GM23338 (cell line): Measurements from ENCODE around the gene BICDL2. TPM values are rescaled to one million over a fixed set of nuclear protein-coding genes. Genes with fewer than 3 reads are reported as not detected.
A peak's percentile ranks its signal among the peaks of the same experiment; 100 is the strongest.

Experiments
- ATAC-seq: fragments of 200-7000 bp; cut with Tn5 transposase; 3 replicates; pipeline ENCODE4 v1.9.1; 2020
- DNase-seq: peaks from one replicate; pipeline ENCODE4 v3.0.0-alpha.2; 2015; ENCODE audit warnings: low spot score
- H2AFZ ChIP-seq: fragments of 200-600 bp; sonication (generic); 2 replicates; pipeline ENCODE4 v1.8.0; 2016; ENCODE audit warnings: antibody characterized with exemption, mild to moderate bottlenecking, moderate library complexity
- H3F3A ChIP-seq: fragments of 200-600 bp; sonication (generic); replicated peaks from 2 replicates; pipeline ENCODE4 v1.8.0; 2017; ENCODE audit warnings: antibody characterized with exemption, mixed run types, low read depth
- H3K27ac ChIP-seq: fragments of 200-600 bp; sonication (generic); 2 replicates; pipeline ENCODE4 v1.6.1; 2016; ENCODE audit warnings: low read depth
- H3K27me3 ChIP-seq: fragments of 200-600 bp; sonication (generic); 2 replicates; pipeline ENCODE4 v1.8.0; 2016; ENCODE audit warnings: mild to moderate bottlenecking, mixed run types, moderate library complexity; ENCODE audit not compliant: insufficient read depth
- H3K36me3 ChIP-seq: fragments of 200-600 bp; sonication (generic); 2 replicates; pipeline ENCODE4 v1.8.0; 2016; ENCODE audit warnings: mild to moderate bottlenecking; ENCODE audit not compliant: insufficient read depth
- H3K4me1 ChIP-seq: fragments of 200-600 bp; sonication (generic); 2 replicates; pipeline ENCODE4 v1.8.0; 2016; ENCODE audit warnings: mild to moderate bottlenecking, moderate library complexity; ENCODE audit not compliant: insufficient read depth
- H3K4me2 ChIP-seq: fragments of 200-600 bp; sonication (generic); 2 replicates; pipeline ENCODE4 v1.7.1; 2017; ENCODE audit warnings: mixed run types
- H3K4me3 ChIP-seq: fragments of 200-600 bp; sonication (generic); 2 replicates; pipeline ENCODE4 v1.6.1; 2016; ENCODE audit warnings: mixed run types
- H3K79me2 ChIP-seq: fragments of 200-600 bp; sonication (generic); replicated peaks from 2 replicates; pipeline ENCODE4 v1.8.0; 2017; ENCODE audit warnings: mild to moderate bottlenecking; ENCODE audit not compliant: insufficient read depth
- H3K9me2 ChIP-seq: fragments of 200-600 bp; sonication (generic); 2 replicates; pipeline ENCODE4 v1.8.0; 2017; ENCODE audit not compliant: insufficient read depth
- H4K20me1 ChIP-seq: fragments of 200-600 bp; sonication (generic); replicated peaks from 2 replicates; pipeline ENCODE4 v1.8.0; 2017; ENCODE audit warnings: mild to moderate bottlenecking; ENCODE audit not compliant: insufficient read depth
- H3K27ac Mint-ChIP-seq: 2 replicates; pipeline ENCODE4 v1.8.0; 2020; ENCODE audit warnings: inconsistent platforms, mild to moderate bottlenecking, moderate library complexity, mixed read lengths
- H3K27me3 Mint-ChIP-seq: 3 replicates; pipeline ENCODE4 v1.8.0; 2022; ENCODE audit warnings: low read depth, mild to moderate bottlenecking, moderate library complexity, mixed read lengths, inconsistent platforms; ENCODE audit not compliant: insufficient read depth, poor library complexity
- H3K36me3 Mint-ChIP-seq: 3 replicates; pipeline ENCODE4 v1.8.0; 2021; ENCODE audit warnings: low read depth, mild to moderate bottlenecking, inconsistent platforms, moderate library complexity, mixed read lengths
- H3K4me1 Mint-ChIP-seq: 3 replicates; pipeline ENCODE4 v1.8.0; 2020; ENCODE audit warnings: mild to moderate bottlenecking, inconsistent platforms, mixed read lengths
- H3K4me3 Mint-ChIP-seq: 3 replicates; pipeline ENCODE4 v1.8.0; 2021; ENCODE audit warnings: moderate library complexity, mild to moderate bottlenecking, inconsistent platforms, mixed read lengths
- H3K9me3 Mint-ChIP-seq: 3 replicates; pipeline ENCODE4 v1.8.0; 2020; ENCODE audit warnings: moderate library complexity, mild to moderate bottlenecking, inconsistent platforms, mixed read lengths
- CREB1 ChIP-seq: fragments of 250-450 bp; sonication (Bioruptor Pico); IDR thresholded peaks from 2 replicates; pipeline ENCODE4 v1.5.0; 2020; ENCODE audit warnings: low read depth, mild to moderate bottlenecking, moderate library complexity
- EZH2 ChIP-seq: fragments of 200-600 bp; sonication (generic); IDR thresholded peaks from one replicate; pipeline ENCODE4 v1.8.0; 2017; ENCODE audit warnings: antibody characterized with exemption, mild to moderate bottlenecking, low read depth; ENCODE audit not compliant: unreplicated experiment
- POLR2AphosphoS5 ChIP-seq: IDR thresholded peaks from 2 replicates; pipeline ENCODE4 v1.6.1; 2016; ENCODE audit warnings: antibody characterized with exemption, low read depth
- polyA plus RNA-seq: library from polyadenylated mRNA; unstranded; fragments of >200 nt; fragmentation: Nextera tagmentation; extraction: Ambion mirVana; gene quantifications from 2 replicates; pipeline ENCODE4 v1.2.1, GENCODE V29; 2016
- total RNA-seq: library from RNA; depleted of rRNA; stranded (reverse); fragments of >200 nt; shearing (Covaris generic); gene quantifications from 2 replicates; pipeline ENCODE4 v1.2.3, GENCODE V29; 2014
- TF ChIP-seq, protein P1 (sequence below): IDR thresholded peaks from one replicate; pipeline ENCODE4 v1.6.1; 2018; ENCODE audit warnings: antibody characterized with exemption; ENCODE audit not compliant: unreplicated experiment
- TF ChIP-seq, protein P2 (sequence below), 2 experiments: fragments of 200-600 bp in 1 of 2; sonication (generic) in 1 of 2; conservative IDR thresholded peaks; 2 replicates each; pipeline versions ENCODE4 v1.5.1 to v1.6.1; 2016 to 2017; ENCODE audit warnings: antibody characterized with exemption in 2 of 2, low read depth in 2 of 2, mild to moderate bottlenecking in 2 of 2, moderate library complexity in 1 of 2

Gene BICDL2
- total and polyA plus RNA-seq, 2 experiments from 2014 or later: 12.7 to 18.4 TPM

DNA sequence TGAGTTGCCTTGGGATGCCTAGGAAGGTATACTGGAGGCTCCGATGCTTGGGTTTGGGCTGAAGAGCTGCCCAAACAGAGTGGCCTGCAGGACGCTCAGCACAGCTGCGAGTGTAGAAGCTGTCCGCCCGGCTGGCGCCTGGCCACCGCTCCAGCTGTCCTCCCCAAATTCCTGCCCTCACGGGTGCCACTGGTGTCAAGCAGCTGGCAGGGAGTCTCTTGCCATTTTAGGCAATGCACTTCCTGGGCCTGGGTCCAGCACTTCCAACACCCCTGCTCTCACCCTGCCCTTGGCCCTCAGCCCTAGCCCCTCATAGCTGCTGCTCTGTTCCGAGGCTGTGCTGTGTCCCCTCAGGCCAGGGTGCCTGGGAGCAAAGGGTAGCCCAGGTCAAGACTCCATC is 51.3 kb downstream of the BICDL2 start:
- H3K79me2 ChIP-seq: no peaks in the 10 kb centered on the region
- ATAC-seq: no peak
- no peaks in the 10 kb centered on the region for H4K20me1 ChIP-seq
- H3K4me2 ChIP-seq: no peak overlapping the region
- H3K27ac ChIP-seq: no peak overlapping the region
- no peak overlapping the region for H3K4me3 ChIP-seq
- DNase-seq: no peak
- H3K9me2 ChIP-seq: no peaks in the 10 kb centered on the region
- Mint-ChIP-seq H3K4me3 (no peak overlapping the region), H3K9me3 (peaks cover 2% of the 10 kb centered on the region; the same call in 2 of the 3 replicates), H3K27me3 (peaks cover 11% of the 10 kb centered on the region), H3K36me3 (peaks cover 3% of the 10 kb centered on the region; the same call in 1 of the 3 replicates), H3K4me1 (peaks cover 42% of the 10 kb centered on the region), H3K27ac (no peak overlapping the region)
- H3K27me3 ChIP-seq: no peaks in the 10 kb centered on the region
- H3K36me3 ChIP-seq: no peaks in the 10 kb centered on the region
- H2AFZ ChIP-seq: no peak overlapping the region
- TF ChIP-seq, protein P1, sequence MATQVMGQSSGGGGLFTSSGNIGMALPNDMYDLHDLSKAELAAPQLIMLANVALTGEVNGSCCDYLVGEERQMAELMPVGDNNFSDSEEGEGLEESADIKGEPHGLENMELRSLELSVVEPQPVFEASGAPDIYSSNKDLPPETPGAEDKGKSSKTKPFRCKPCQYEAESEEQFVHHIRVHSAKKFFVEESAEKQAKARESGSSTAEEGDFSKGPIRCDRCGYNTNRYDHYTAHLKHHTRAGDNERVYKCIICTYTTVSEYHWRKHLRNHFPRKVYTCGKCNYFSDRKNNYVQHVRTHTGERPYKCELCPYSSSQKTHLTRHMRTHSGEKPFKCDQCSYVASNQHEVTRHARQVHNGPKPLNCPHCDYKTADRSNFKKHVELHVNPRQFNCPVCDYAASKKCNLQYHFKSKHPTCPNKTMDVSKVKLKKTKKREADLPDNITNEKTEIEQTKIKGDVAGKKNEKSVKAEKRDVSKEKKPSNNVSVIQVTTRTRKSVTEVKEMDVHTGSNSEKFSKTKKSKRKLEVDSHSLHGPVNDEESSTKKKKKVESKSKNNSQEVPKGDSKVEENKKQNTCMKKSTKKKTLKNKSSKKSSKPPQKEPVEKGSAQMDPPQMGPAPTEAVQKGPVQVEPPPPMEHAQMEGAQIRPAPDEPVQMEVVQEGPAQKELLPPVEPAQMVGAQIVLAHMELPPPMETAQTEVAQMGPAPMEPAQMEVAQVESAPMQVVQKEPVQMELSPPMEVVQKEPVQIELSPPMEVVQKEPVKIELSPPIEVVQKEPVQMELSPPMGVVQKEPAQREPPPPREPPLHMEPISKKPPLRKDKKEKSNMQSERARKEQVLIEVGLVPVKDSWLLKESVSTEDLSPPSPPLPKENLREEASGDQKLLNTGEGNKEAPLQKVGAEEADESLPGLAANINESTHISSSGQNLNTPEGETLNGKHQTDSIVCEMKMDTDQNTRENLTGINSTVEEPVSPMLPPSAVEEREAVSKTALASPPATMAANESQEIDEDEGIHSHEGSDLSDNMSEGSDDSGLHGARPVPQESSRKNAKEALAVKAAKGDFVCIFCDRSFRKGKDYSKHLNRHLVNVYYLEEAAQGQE: no peak
- no peak for TF ChIP-seq CREB1 (CRISPR knock-in tag)
- H3F3A ChIP-seq: peaks cover 19% of the 10 kb centered on the region
- H3K4me1 ChIP-seq: peaks cover 32% of the 10 kb centered on the region

DNA sequence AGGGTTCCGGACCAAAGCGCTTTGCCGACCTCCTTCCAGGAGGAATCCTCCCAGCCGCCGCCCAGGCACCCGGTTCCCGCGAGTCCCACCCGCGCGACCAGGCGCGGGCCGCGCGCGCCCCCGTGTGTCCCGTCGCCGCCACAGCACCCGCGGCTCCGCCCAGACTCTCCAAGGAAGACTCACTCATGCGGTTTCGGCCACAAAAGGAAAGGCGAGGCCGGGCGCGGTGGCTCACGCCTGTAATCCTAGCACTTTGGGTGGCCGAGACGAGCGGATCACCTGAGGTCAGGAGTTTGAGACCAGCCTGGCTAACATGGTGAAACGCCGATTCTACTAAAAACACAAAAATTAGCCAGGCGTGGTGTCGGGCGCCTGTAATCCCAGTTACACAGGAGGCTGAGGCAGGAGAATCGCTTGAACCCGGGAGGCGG is 53.0 kb downstream of the BICDL2 start:
- ATAC-seq (peak; percentile 20), DNase-seq (peak; percentile 89)
- no peak overlapping the region for H3K4me2 ChIP-seq
- no peak overlapping the region for H3K27ac Mint-ChIP-seq
- H3K4me1 Mint-ChIP-seq: peaks cover 28% of the 10 kb centered on the region
- no peak overlapping the region for H3K27ac ChIP-seq
- peaks cover 22% of the 10 kb centered on the region for H3K4me1 ChIP-seq
- no peaks in the 10 kb centered on the region for H3K9me2 ChIP-seq
- no peak overlapping the region for H3K4me3 Mint-ChIP-seq
- peaks cover 3% of the 10 kb centered on the region; the same call in 1 of the 3 replicates for H3K36me3 Mint-ChIP-seq
- H3K27me3 ChIP-seq: no peaks in the 10 kb centered on the region
- peaks cover 12% of the 10 kb centered on the region for H3K27me3 Mint-ChIP-seq
- H3F3A ChIP-seq: peaks cover 19% of the 10 kb centered on the region
- H3K9me3 Mint-ChIP-seq: peaks cover 2% of the 10 kb centered on the region; the same call in 2 of the 3 replicates
- H3K79me2 ChIP-seq: peaks cover 13% of the 10 kb centered on the region
- no peak overlapping the region; the same call in 1 of the 2 replicates for H3K4me3 ChIP-seq
- H4K20me1 ChIP-seq: no peaks in the 10 kb centered on the region
- TF ChIP-seq, protein P2, sequence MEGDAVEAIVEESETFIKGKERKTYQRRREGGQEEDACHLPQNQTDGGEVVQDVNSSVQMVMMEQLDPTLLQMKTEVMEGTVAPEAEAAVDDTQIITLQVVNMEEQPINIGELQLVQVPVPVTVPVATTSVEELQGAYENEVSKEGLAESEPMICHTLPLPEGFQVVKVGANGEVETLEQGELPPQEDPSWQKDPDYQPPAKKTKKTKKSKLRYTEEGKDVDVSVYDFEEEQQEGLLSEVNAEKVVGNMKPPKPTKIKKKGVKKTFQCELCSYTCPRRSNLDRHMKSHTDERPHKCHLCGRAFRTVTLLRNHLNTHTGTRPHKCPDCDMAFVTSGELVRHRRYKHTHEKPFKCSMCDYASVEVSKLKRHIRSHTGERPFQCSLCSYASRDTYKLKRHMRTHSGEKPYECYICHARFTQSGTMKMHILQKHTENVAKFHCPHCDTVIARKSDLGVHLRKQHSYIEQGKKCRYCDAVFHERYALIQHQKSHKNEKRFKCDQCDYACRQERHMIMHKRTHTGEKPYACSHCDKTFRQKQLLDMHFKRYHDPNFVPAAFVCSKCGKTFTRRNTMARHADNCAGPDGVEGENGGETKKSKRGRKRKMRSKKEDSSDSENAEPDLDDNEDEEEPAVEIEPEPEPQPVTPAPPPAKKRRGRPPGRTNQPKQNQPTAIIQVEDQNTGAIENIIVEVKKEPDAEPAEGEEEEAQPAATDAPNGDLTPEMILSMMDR (conservative IDR thresholded peaks at IDR 0.05; ENCODE audit: low read depth in 2 of 2): peak; percentile 77 to 86
- 0 out of 2 replicates have a peak, but pooled peaks have one; percentile 26 for TF ChIP-seq POLR2AphosphoS5
- TF ChIP-seq EZH2: no peak
- peak overlapping the region; percentile 95 for H2AFZ ChIP-seq
- no peaks in the 10 kb centered on the region for H3K36me3 ChIP-seq
